ENCODE measurements around the gene JAKMIP1. TPM values are rescaled to one million over a fixed set of nuclear protein-coding genes. Genes with fewer than 3 reads are reported as not detected.
A peak's percentile ranks its signal among the peaks of the same experiment; 100 is the strongest.

JAKMIP1 gene
- total RNA-seq, 1 experiment from 2014 or later, result not detected

DNA sequence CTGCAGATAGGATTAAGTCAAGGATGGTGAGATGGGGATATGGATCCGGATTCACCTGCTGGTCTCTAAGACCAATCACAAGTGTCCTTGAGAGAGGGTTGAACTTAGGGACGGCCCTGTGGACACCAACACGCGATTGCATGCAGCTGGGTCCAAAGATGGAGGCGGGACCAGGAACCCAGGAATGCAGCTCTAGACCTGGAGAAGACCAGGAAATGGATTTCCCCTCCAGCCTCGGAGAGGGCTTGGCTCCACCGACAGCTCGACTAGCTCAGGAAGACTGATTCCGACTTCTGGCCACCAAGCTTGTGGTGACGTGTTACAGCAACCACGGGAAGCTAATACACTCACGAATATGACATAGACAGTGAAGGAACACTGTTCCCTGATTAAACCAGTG lies 186.8 kb downstream of the JAKMIP1 start:
- Mint-ChIP-seq H3K36me3 (ENCODE audit: insufficient read depth, unreplicated experiment) (no peaks in the 10 kb centered on the region), H3K27me3 (ENCODE audit: insufficient read depth, unreplicated experiment) (no peaks in the 10 kb centered on the region), H3K9me3 (ENCODE audit: unreplicated experiment) (peaks cover 14% of the 10 kb centered on the region), H3K4me3 (ENCODE audit: unreplicated experiment) (no peak overlapping the region), H3K4me1 (ENCODE audit: insufficient read depth, unreplicated experiment) (no peaks in the 10 kb centered on the region), H3K27ac (ENCODE audit: low read depth, unreplicated experiment) (no peak overlapping the region)
- intact Hi-C loops (cut with micrococcal nuclease), result no loop called here
- ChIA-PET POLR2A (interaction anchor here (0.5 kb wide), 1 partner anchor 1583 kb away, joined by 3 read pairs; no protein-coding TSS in a partner anchor), CTCF (interaction anchor here (4.9 kb wide), 1 partner anchor 15 kb away, joined by 41 read pairs; no protein-coding TSS in a partner anchor)
- DNase-seq (ENCODE audit: unreplicated experiment), result no peak
- no TSS peak for BruUV-seq (replicated peaks)
- TF ChIP-seq, protein P1, sequence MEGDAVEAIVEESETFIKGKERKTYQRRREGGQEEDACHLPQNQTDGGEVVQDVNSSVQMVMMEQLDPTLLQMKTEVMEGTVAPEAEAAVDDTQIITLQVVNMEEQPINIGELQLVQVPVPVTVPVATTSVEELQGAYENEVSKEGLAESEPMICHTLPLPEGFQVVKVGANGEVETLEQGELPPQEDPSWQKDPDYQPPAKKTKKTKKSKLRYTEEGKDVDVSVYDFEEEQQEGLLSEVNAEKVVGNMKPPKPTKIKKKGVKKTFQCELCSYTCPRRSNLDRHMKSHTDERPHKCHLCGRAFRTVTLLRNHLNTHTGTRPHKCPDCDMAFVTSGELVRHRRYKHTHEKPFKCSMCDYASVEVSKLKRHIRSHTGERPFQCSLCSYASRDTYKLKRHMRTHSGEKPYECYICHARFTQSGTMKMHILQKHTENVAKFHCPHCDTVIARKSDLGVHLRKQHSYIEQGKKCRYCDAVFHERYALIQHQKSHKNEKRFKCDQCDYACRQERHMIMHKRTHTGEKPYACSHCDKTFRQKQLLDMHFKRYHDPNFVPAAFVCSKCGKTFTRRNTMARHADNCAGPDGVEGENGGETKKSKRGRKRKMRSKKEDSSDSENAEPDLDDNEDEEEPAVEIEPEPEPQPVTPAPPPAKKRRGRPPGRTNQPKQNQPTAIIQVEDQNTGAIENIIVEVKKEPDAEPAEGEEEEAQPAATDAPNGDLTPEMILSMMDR (IDR thresholded peaks at IDR 0.05; ENCODE audit: unreplicated experiment), result no peak

DNA sequence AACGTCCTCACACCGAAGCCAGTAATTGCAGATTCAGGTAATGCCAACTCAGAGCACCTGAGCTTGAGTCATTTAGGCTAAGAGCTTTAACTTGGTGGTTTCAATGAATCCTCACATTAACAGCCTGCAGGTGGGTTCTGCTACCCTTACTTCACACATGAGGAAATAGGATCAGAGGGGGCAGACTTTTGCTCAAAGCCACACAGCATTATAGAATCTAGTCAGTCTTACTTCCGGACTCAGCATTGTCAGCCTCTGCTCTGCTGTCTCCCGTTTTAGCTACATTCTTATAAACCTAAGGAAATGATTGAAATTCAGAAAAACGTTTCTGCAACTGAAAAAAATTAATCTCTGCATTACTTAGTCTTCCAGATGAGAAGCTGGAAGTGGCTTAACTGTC lies 188.1 kb downstream of the JAKMIP1 start:
- Mint-ChIP-seq H3K27ac (ENCODE audit: low read depth, unreplicated experiment) (no peak overlapping the region), H3K9me3 (ENCODE audit: unreplicated experiment) (peaks cover 13% of the 10 kb centered on the region), H3K4me1 (ENCODE audit: insufficient read depth, unreplicated experiment) (no peaks in the 10 kb centered on the region), H3K36me3 (ENCODE audit: insufficient read depth, unreplicated experiment) (no peaks in the 10 kb centered on the region), H3K4me3 (ENCODE audit: unreplicated experiment) (no peak overlapping the region), H3K27me3 (ENCODE audit: insufficient read depth, unreplicated experiment) (no peaks in the 10 kb centered on the region)
- POLR2A ChIA-PET, result no interaction called here
- CTCF ChIA-PET, result interaction anchor here (0.6 to 4.9 kb wide), 3 partner anchors 8 to 166 kb away, joined by 7 to 41 read pairs (median 12); no protein-coding TSS in a partner anchor
- no TSS peak for BruUV-seq (replicated peaks)
- TF ChIP-seq, protein P1 (IDR thresholded peaks at IDR 0.05; ENCODE audit: unreplicated experiment), result no peak
- intact Hi-C loops (cut with micrococcal nuclease), result no loop called here
- no peak for DNase-seq (ENCODE audit: unreplicated experiment)

DNA sequence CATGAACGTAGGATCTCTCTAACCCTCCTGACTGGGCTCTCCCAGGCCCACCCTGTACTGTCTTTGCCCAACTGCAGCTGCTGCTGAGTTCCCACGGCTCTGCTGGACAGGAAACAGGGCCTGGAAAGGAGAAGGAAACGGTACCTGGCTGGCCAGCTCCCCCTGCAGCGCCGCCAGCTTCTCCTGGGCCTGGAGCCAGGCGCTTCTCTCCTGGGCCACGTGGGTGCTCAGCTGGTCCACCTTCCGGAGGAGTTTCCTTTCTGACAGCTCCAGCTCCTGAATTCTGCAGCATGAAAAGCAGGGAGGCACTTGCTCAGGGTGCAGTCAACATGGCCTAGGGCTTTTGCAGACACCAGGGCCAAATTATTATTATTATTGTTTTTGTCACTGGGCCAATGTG lies 188.7 kb downstream of the JAKMIP1 start:
- Mint-ChIP-seq H3K27me3 (ENCODE audit: insufficient read depth, unreplicated experiment) (no peaks in the 10 kb centered on the region), H3K36me3 (ENCODE audit: insufficient read depth, unreplicated experiment) (no peaks in the 10 kb centered on the region), H3K4me1 (ENCODE audit: insufficient read depth, unreplicated experiment) (no peaks in the 10 kb centered on the region), H3K27ac (ENCODE audit: low read depth, unreplicated experiment) (no peak overlapping the region), H3K4me3 (ENCODE audit: unreplicated experiment) (no peak overlapping the region), H3K9me3 (ENCODE audit: unreplicated experiment) (peaks cover 18% of the 10 kb centered on the region)
- ChIA-PET CTCF (interaction anchor here (1.3 to 4.9 kb wide), 3 partner anchors 8 to 316 kb away, joined by 3 to 41 read pairs (median 12); no protein-coding TSS in a partner anchor), POLR2A (no interaction called here)
- TF ChIP-seq, protein P1 (IDR thresholded peaks at IDR 0.05; ENCODE audit: unreplicated experiment), result no peak
- intact Hi-C loops (cut with micrococcal nuclease), result no loop called here
- no TSS peak for BruUV-seq (replicated peaks)
- DNase-seq (ENCODE audit: unreplicated experiment), result peak; percentile 27

DNA sequence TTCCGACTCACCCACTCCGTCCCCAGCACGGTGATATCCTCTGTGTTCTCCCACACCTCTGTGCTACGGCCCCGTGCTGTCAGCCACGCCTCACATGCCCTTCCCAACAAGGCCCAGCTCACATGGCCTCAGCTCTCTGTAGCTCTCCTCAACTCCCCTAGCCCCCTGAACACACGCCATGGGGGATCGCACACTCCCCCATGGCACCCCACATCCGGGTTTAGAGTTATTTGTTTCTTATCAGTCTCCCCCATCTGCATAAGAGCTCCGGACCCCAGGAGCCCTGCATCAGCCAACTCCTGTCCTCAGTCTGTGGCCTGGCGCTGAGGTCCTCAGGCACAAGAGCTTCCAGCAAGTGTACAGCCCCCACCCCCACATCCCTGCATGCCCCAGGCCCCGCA lies 189.1 kb downstream of the JAKMIP1 start:
- Mint-ChIP-seq H3K27ac (ENCODE audit: low read depth, unreplicated experiment) (no peak overlapping the region), H3K4me3 (ENCODE audit: unreplicated experiment) (no peak overlapping the region), H3K4me1 (ENCODE audit: insufficient read depth, unreplicated experiment) (no peaks in the 10 kb centered on the region), H3K9me3 (ENCODE audit: unreplicated experiment) (peaks cover 20% of the 10 kb centered on the region), H3K27me3 (ENCODE audit: insufficient read depth, unreplicated experiment) (no peaks in the 10 kb centered on the region), H3K36me3 (ENCODE audit: insufficient read depth, unreplicated experiment) (no peaks in the 10 kb centered on the region)
- no peak for DNase-seq (ENCODE audit: unreplicated experiment)
- TF ChIP-seq, protein P1 (IDR thresholded peaks at IDR 0.05; ENCODE audit: unreplicated experiment), result no peak
- CTCF ChIA-PET, result interaction anchor here (1.3 to 4.9 kb wide), 3 partner anchors 8 to 316 kb away, joined by 3 to 41 read pairs (median 12); no protein-coding TSS in a partner anchor
- no TSS peak for BruUV-seq (replicated peaks)
- intact Hi-C loops (cut with micrococcal nuclease), result no loop called here
- POLR2A ChIA-PET, result interaction anchor here (0.6 kb wide), 1 partner anchor 48 kb away, joined by 3 read pairs; no protein-coding TSS in a partner anchor
